ENCODE data around the gene CACNA1H.

CACNA1H gene

DNA sequence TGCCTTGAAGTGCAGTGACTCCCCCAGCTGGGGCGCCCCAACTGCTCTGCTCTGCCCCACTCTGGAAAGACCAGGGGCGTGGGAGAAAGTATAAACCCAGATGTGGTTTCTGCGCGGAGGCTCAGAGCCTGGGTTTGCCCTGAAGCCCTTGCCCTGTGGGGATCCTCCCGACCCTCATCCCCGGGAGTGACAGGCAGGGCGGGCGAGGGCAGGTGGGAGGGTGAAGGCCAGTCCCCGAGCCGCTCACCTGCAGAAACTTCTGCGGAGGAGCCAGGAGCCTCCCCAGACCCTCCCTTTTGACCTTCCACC is 106.8 kb downstream of the CACNA1H start:
- Histone ChIP-seq H3K9ac (no peak overlapping the region), H3K36me3 (ENCODE audit: control insufficient read depth, insufficient read depth, low read length) (no peaks in the 10 kb centered on the region), H2AFZ (no peak overlapping the region), H3K9me3 (ENCODE audit: control insufficient read depth, low read length) (no peaks in the 10 kb centered on the region), H3K27me3 (ENCODE audit: control insufficient read depth, insufficient read depth, low read length) (peaks cover 6% of the 10 kb centered on the region), H3K4me1 (no peaks in the 10 kb centered on the region), H3K27ac (no peak overlapping the region), H3K79me2 (no peaks in the 10 kb centered on the region), H3K4me2 (ENCODE audit: low read length) (no peak overlapping the region), H3K4me3 (ENCODE audit: low read depth, low read length) (no peak overlapping the region)
- TF ChIP-seq, protein P1, sequence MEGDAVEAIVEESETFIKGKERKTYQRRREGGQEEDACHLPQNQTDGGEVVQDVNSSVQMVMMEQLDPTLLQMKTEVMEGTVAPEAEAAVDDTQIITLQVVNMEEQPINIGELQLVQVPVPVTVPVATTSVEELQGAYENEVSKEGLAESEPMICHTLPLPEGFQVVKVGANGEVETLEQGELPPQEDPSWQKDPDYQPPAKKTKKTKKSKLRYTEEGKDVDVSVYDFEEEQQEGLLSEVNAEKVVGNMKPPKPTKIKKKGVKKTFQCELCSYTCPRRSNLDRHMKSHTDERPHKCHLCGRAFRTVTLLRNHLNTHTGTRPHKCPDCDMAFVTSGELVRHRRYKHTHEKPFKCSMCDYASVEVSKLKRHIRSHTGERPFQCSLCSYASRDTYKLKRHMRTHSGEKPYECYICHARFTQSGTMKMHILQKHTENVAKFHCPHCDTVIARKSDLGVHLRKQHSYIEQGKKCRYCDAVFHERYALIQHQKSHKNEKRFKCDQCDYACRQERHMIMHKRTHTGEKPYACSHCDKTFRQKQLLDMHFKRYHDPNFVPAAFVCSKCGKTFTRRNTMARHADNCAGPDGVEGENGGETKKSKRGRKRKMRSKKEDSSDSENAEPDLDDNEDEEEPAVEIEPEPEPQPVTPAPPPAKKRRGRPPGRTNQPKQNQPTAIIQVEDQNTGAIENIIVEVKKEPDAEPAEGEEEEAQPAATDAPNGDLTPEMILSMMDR (IDR thresholded peaks at IDR 0.05), result no peak

DNA sequence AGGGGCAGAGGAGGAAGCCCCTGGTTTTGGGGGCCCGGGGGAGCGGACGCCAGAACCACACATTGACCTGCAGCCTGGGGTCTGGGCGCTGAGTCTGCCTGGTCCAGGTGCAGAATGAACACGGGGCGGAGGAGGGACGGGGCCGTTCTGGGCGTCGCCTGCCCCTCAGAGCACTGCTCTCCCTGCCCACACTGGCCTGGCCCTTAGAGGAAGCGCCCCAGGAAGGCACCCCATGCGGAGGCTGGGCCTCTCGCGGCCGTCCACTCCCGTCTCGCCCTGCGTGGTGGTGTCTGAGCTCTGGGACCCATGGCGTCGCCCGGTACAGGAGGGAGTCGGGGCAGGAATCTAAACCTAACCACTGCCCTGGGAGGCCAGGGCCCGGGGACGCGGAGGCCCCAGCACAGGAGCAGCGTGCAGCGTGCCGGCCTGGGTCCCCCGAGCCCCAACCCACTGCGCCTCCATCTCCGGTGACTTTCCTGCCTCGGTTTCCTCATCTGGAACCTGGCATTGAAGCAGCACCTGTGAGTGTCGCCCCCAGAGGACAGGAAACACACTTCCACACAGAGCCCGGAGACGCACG is 107.3 kb downstream of the CACNA1H start:
- Histone ChIP-seq H3K27me3 (ENCODE audit: control insufficient read depth, insufficient read depth, low read length) (peaks cover 6% of the 10 kb centered on the region), H2AFZ (no peak overlapping the region), H3K4me3 (ENCODE audit: low read depth, low read length) (no peak overlapping the region), H3K36me3 (ENCODE audit: control insufficient read depth, insufficient read depth, low read length) (no peaks in the 10 kb centered on the region), H3K27ac (no peak overlapping the region), H3K79me2 (no peaks in the 10 kb centered on the region), H3K9me3 (ENCODE audit: control insufficient read depth, low read length) (no peaks in the 10 kb centered on the region), H3K4me2 (ENCODE audit: low read length) (no peak overlapping the region), H3K9ac (no peak overlapping the region), H3K4me1 (no peaks in the 10 kb centered on the region)
- TF ChIP-seq, protein P1 (IDR thresholded peaks at IDR 0.05), result no peak

DNA sequence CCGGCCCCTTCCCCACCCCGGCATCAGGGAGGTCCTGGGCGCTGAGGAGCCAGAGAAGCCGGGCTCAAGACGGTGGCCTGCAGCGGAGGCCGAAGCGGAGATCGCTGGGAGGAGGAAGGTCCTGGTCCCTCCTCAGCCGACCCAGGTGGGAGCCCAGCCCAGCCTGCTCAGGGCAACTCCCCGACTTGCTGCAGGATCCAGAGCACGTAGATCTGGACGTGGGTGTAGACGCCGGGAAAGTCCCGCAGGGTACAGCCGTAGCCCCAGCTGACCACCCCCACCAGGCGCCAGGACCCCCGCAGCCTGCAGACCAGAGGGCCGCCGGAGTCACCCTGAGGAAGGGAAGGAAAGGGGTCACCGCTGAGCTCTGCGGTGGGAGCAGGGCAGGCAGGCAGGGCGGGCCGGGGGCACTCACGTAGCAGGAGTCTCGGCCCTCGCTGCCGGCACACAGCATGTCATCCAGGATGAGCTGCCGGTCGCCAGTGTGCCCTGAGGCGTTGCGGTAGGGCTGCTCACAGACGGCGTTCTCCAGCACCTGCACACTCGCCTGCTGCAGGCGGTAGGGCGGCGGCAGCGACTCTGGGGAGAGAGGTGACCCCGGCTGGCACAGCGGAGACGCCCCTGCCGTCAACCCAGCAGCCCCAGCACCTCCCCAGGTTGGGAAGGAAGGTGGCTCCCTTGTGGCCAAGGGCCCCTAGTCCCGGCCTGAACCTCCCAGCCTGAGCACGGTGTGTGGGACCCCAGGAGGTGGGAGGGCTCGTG is 108.4 kb downstream of the CACNA1H start:
- no peaks in the 10 kb centered on the region for H3K36me3 ChIP-seq (ENCODE audit: control insufficient read depth, insufficient read depth, low read length)
- TF ChIP-seq, protein P1 (IDR thresholded peaks at IDR 0.05), result no peak
- no peaks in the 10 kb centered on the region for H3K79me2 ChIP-seq
- peaks cover 4% of the 10 kb centered on the region for H3K4me1 ChIP-seq
- no peak overlapping the region for H3K9ac ChIP-seq
- H3K27ac ChIP-seq, result no peak overlapping the region
- H3K4me2 ChIP-seq (ENCODE audit: low read length), result no peak overlapping the region
- no peak overlapping the region for H2AFZ ChIP-seq
- no peaks in the 10 kb centered on the region for H3K9me3 ChIP-seq (ENCODE audit: control insufficient read depth, low read length)
- no peak overlapping the region for H3K4me3 ChIP-seq (ENCODE audit: low read depth, low read length)
- peaks cover 6% of the 10 kb centered on the region for H3K27me3 ChIP-seq (ENCODE audit: control insufficient read depth, insufficient read depth, low read length)

DNA sequence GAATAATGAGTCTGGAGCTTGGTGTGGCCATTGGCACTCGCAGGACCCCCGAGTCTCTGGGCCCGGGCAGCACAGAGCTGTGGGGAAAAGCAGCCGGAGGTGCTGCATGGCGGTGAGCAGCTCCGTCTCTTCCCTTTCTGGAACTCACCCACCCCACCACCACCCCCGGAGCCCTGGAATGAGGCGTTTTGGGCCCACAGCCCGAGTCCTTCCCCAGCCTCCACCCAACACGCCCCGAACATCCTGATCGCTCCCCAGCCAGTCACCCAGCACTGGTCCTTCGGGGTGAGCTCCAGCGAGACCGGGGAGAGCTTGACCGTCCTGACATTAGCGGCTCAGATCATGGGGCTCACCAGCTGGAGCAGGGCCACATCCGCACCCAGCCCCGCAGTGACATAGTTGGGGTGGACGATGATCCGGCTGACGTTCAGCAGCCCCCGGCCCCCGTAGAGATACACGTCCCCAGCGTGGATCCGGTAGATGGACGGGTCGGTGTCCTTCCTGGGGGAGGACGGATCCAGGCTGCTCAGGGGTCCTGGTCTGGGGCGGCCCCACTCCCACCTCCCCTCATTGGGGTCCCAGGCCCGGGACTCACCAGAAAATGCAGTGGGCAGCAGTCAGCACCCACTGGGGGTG is 109.4 kb downstream of the CACNA1H start:
- Histone ChIP-seq H3K27ac (no peak overlapping the region), H3K4me1 (peaks cover 4% of the 10 kb centered on the region), H3K79me2 (no peaks in the 10 kb centered on the region), H3K9me3 (ENCODE audit: control insufficient read depth, low read length) (no peaks in the 10 kb centered on the region), H3K9ac (no peak overlapping the region), H3K27me3 (ENCODE audit: control insufficient read depth, insufficient read depth, low read length) (peaks cover 6% of the 10 kb centered on the region), H2AFZ (no peak overlapping the region), H3K4me2 (ENCODE audit: low read length) (no peak overlapping the region), H3K36me3 (ENCODE audit: control insufficient read depth, insufficient read depth, low read length) (no peaks in the 10 kb centered on the region), H3K4me3 (ENCODE audit: low read depth, low read length) (no peak overlapping the region)
- TF ChIP-seq, protein P1 (IDR thresholded peaks at IDR 0.05), result no peak
